Esophagus squamous epithelium (tissue), 5 donors: ENCODE results near the gene PDZK1IP1. TPM values are rescaled to one million over a fixed set of nuclear protein-coding genes. Genes with fewer than 3 reads are reported as not detected.

Experiments
- DNase-seq: peaks from one replicate; lab custom pipeline; 2025; lab: John Stamatoyannopoulos, UW
- H3K27ac ChIP-seq, 4 donors: fragments of 200-600 bp; sonication (generic); one replicate each; pipeline ENCODE4 v1.5.1; 2016 to 2019; ENCODE audit warnings: mild to moderate bottlenecking in 1 of 4
- H3K27me3 ChIP-seq, 4 donors: fragments of 200-600 bp; sonication (generic); 1 replicate in 3 of 4; 2 replicates in 1 of 4; pipeline versions ENCODE4 v1.5.1 to v1.6.0; 2017 to 2021; ENCODE audit warnings: antibody characterized with exemption in 1 of 4
- H3K36me3 ChIP-seq, 3 donors: fragments of 200-600 bp; sonication (generic); one replicate each; pipeline ENCODE4 v1.5.1; 2016 to 2019
- H3K4me1 ChIP-seq, 3 donors: fragments of 200-600 bp; sonication (generic); one replicate each; pipeline ENCODE4 v1.5.1; 2017 to 2019
- H3K4me3 ChIP-seq, 4 donors: fragments of 200-600 bp; sonication (generic); 1 replicate in 3 of 4; 2 replicates in 1 of 4; pipeline ENCODE4 v1.5.1; 2016 to 2019; ENCODE audit warnings: mild to moderate bottlenecking in 2 of 4, moderate library complexity in 1 of 4
- H3K9me3 ChIP-seq, 3 donors: fragments of 200-600 bp; sonication (generic); one replicate each; pipeline ENCODE4 v1.5.1; 2016 to 2019
- POLR2A ChIP-seq, 4 donors: fragments of 450-650 bp; IDR thresholded peaks; one replicate each; pipeline ENCODE4 v1.6.1; 2017; ENCODE audit warnings: antibody characterized with exemption in 4 of 4, mild to moderate bottlenecking in 4 of 4, moderate library complexity in 3 of 4
- WGBS, 2 donors: methylation state at CpG; one replicate each; pipeline ENCODE4 v1.1.5; 2018; 5-methylcytosine and 5-hydroxymethylcytosine counted together
- intact Hi-C: fragments of 100-400 bp; cut with DNase I; formaldehyde crosslinking; loops from one replicate; pipeline ENCODE4 v1.15.0; 2022
- total RNA-seq, 4 donors: library from RNA; depleted of rRNA; stranded (reverse); fragments of >200 nt; gene quantifications; one replicate each; pipeline ENCODE4 v1.1.0, GENCODE V29; 2016
- TF ChIP-seq, protein P1 (sequence below), 6 experiments: fragments of 450-650 bp in 4 of 6; fragments of 200-600 bp in 2 of 6; sonication (generic) in 2 of 6; IDR thresholded peaks; one replicate each; pipeline ENCODE4 v1.5.1; 2016 to 2019; ENCODE audit warnings: antibody characterized with exemption in 6 of 6, mild to moderate bottlenecking in 4 of 6, moderate library complexity in 4 of 6
- donor health status: DM: yes; HTN: yes; CAD: no.

PDZK1IP1 gene
- total RNA-seq, 4 donors from 2014 or later, result 9.7 to 429 (median 312) TPM

DNA sequence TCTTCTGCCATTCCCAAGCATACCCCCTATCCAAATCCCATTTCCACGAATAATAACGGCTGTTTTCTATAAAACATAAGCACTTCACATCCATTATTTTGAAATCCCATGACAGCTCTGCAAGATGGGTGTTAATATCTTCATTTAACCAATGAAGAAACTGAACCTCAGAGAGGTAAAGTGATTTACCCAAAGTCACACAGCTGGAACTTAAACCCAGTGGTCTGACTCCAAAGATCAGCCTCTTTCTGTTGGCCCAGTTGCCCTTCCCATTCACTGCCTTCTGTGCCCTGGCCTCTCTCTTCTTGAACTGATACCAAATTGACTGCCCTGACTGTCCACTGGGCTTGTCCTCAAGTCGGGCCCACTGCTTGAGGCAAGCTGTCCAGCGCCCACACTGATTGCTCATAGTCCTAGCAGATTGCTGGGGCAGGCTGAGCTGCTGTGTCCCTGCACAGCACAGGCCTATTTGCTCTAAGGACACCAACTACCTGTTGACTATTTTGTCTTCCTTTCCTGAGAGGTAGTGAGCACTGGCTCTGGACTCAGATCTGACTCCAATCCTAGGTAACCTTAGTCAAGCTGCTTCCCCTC, 22.9 kb upstream of the PDZK1IP1 start:
- intact Hi-C loops, result no loop called here
- Histone ChIP-seq H3K9me3 (no peaks in the 10 kb centered on the region), H3K27ac (peak overlapping the region in 3 of 4 donors; percentile 55 to 70 (median 69)), H3K4me3 (no peak overlapping the region), H3K27me3 (peaks cover 0 to 25% (median 0%) of the 10 kb centered on the region in 4 donors), H3K36me3 (no peaks in the 10 kb centered on the region), H3K4me1 (peaks cover 0 to 9% (median 4%) of the 10 kb centered on the region in 3 donors)
- WGBS, 2 donors, result 59 to 87% methylated on average over 3 to 4 of the region's 4 CpGs
- DNase-seq, result no peak
- no peak for TF ChIP-seq POLR2A (IDR thresholded peaks at IDR 0.05)
- TF ChIP-seq, protein P1, sequence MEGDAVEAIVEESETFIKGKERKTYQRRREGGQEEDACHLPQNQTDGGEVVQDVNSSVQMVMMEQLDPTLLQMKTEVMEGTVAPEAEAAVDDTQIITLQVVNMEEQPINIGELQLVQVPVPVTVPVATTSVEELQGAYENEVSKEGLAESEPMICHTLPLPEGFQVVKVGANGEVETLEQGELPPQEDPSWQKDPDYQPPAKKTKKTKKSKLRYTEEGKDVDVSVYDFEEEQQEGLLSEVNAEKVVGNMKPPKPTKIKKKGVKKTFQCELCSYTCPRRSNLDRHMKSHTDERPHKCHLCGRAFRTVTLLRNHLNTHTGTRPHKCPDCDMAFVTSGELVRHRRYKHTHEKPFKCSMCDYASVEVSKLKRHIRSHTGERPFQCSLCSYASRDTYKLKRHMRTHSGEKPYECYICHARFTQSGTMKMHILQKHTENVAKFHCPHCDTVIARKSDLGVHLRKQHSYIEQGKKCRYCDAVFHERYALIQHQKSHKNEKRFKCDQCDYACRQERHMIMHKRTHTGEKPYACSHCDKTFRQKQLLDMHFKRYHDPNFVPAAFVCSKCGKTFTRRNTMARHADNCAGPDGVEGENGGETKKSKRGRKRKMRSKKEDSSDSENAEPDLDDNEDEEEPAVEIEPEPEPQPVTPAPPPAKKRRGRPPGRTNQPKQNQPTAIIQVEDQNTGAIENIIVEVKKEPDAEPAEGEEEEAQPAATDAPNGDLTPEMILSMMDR (IDR thresholded peaks at IDR 0.05), result no peak

GRCh38 chr1:47211796-47212269, 22.0 kb upstream of the PDZK1IP1 start:
- peaks cover 0 to 27% (median 0%) of the 10 kb centered on the region in 4 donors for H3K27me3 ChIP-seq
- H3K4me3 ChIP-seq, result no peak overlapping the region
- H3K36me3 ChIP-seq, result no peaks in the 10 kb centered on the region
- H3K4me1 ChIP-seq, result peaks cover 0 to 9% (median 4%) of the 10 kb centered on the region in 3 donors
- 64% methylated on average over 6 to 9 of the region's 9 CpGs for WGBS, 2 donors
- TF ChIP-seq, protein P1 (IDR thresholded peaks at IDR 0.05), result no peak
- TF ChIP-seq POLR2A (IDR thresholded peaks at IDR 0.05), result no peak
- intact Hi-C loops, result no loop called here
- DNase-seq, result no peak
- peak overlapping the region in 3 of 4 donors; percentile 55 to 70 (median 69) for H3K27ac ChIP-seq
- no peaks in the 10 kb centered on the region for H3K9me3 ChIP-seq

GRCh38 chr1:47210666-47211065, 20.8 kb upstream of the PDZK1IP1 start:
- Histone ChIP-seq H3K36me3 (no peaks in the 10 kb centered on the region), H3K4me1 (peaks cover 0 to 9% (median 4%) of the 10 kb centered on the region in 3 donors), H3K4me3 (no peak overlapping the region), H3K27me3 (peaks cover 0 to 35% (median 0%) of the 10 kb centered on the region in 4 donors), H3K9me3 (no peaks in the 10 kb centered on the region), H3K27ac (no peak overlapping the region)
- intact Hi-C loops, result no loop called here
- TF ChIP-seq, protein P1 (IDR thresholded peaks at IDR 0.05), result no peak
- TF ChIP-seq POLR2A (IDR thresholded peaks at IDR 0.05), result no peak
- 67 to 72% methylated on average over 3 of the region's 3 CpGs for WGBS, 2 donors
- no peak for DNase-seq

DNA sequence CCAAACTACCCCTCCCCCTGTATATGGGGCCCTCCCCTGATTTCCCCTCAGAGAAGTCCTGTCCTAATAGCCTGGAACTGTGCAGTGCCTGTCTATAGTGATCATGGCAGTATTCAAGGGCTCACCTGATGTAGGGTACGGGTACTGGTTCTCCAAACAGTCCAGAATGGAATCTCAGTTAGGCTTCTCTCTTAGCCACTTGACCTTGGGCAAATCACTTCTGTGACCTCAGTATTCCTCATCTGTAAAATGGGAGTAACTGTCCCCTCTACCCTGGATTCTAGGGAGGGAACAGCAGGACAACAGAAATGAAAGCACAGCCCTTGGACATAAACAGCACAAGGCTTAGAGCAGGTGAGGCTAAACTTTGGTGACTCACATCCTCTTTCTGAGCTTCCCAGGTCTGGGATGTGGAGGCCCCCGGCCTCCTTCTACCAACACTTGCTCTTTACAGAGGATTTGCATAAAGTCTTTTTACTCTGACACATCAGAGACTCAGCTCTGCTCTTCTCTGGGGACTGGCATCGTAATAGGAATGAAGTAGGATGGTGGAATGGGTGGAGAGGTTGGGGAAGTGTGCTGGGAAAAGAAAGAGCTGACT, 20.0 kb upstream of the PDZK1IP1 start:
- 44 to 58% methylated on average over 2 of the region's 3 CpGs for WGBS, 2 donors
- TF ChIP-seq, protein P1 (IDR thresholded peaks at IDR 0.05), result no peak
- no peak for TF ChIP-seq POLR2A (IDR thresholded peaks at IDR 0.05)
- peaks cover 0 to 44% (median 0%) of the 10 kb centered on the region in 4 donors for H3K27me3 ChIP-seq
- intact Hi-C loops, result no loop called here
- H3K27ac ChIP-seq, result no peak overlapping the region
- H3K4me3 ChIP-seq, result no peak overlapping the region
- H3K4me1 ChIP-seq, result peaks cover 0 to 9% (median 4%) of the 10 kb centered on the region in 3 donors
- no peaks in the 10 kb centered on the region for H3K9me3 ChIP-seq
- H3K36me3 ChIP-seq, result no peaks in the 10 kb centered on the region
- DNase-seq, result no peak

- no peaks in the 10 kb centered on the region for H3K36me3 ChIP-seq
- no peak overlapping the region for H3K27ac ChIP-seq
- no peak for DNase-seq
- no peak overlapping the region for H3K4me3 ChIP-seq
- no peaks in the 10 kb centered on the region for H3K9me3 ChIP-seq
- H3K4me1 ChIP-seq, result peaks cover 0 to 9% (median 4%) of the 10 kb centered on the region in 3 donors
- WGBS, 2 donors, result 48 to 74% methylated on average over 4 of the region's 8 CpGs
- H3K27me3 ChIP-seq, result peaks cover 0 to 51% (median 0%) of the 10 kb centered on the region in 4 donors
- intact Hi-C loops, result no loop called here
- no peak for TF ChIP-seq POLR2A (IDR thresholded peaks at IDR 0.05)
- TF ChIP-seq, protein P1 (IDR thresholded peaks at IDR 0.05), result no peak
These were observed 19.3 kb upstream of the PDZK1IP1 start for GRCh38 chr1:47209091-47209490.
